ENCODE data around the gene TUBB.

The TUBB gene

DNA sequence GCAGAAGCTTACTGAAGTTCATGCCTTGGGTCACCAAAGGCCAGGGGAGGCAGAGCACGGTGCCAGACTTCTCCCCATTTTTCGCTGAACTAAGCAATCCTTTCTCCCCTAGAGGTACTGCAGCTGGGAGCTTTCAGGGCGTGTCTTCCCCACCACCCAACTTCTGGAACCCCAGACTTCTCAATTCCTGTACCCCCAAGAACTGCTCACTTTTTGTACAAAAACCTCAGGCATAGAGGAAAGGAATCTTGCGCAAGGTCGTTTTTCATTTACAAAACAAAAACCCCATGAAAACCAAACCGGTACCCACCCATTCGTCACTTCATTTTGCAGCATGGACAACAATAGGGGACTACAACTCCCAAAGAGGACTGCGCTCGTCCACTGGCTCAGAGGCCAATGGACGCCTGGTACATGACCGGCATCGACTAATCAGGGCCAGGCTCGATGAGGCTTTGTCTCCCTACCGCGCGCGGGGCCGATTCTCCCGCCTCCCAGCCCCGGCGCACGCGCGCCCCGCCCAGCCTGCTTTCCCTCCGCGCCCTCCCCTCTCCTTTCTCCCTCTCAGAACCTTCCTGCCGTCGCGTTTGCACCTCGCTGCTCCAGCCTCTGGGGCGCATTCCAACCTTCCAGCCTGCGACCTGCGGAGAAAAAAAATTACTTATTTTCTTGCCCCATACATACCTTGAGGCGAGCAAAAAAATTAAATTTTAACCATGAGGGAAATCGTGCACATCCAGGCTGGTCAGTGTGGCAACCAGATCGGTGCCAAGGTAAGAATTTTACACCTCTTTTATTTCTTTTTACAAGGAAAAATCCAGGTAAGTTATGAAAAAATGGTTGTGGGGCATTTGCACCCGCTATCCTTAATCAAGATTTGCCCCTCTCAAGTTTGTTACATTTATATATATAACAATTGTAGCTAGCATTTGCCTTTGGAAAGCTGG is at the start of gene TUBB:
Gene TUBB (plus strand): TSS at position 562 of the 947 bp plus-strand sequence. CDS start 155 bp downstream, at position 717.
- peak; percentile 91 for DNase-seq (ENCODE audit: low read depth)

DNA sequence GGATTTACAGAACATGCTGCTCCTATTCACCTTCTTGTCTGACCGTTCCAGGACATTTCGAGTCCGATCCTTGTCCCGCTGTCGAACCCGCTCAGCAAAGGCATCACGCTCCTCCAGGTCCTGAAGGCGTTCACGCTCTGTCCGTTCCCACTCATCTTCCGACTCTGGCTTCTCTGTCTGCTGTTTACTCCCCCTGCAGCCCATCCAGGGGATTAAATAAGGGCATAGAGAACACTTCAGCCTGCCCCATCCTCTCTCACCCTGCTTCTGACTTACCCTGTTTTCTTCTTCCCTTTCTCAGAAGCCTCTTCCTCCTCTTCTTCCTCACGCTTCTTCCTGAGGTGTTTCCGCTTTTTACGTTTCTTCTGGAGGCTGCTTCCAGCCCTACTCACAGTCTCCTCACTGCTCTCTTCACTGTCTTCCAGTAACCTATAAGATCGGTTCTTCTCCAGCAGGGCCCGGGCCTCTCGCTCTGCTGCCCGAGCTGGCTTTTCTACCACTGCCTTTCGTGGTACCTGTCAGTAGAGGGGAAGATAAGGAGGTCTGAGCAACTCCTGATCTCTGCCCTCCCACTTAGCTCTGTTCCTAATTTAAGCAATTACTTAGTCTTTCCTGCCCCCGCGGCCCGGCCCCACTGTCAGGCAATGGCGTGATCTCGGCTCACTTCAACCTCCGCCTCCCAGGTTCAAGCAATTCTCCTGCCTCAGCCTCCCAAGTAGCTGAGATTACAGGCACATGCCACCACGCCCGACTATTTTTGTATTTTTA is 49.2 kb upstream of the TUBB start:
- no peak for DNase-seq (ENCODE audit: low read depth)

DNA sequence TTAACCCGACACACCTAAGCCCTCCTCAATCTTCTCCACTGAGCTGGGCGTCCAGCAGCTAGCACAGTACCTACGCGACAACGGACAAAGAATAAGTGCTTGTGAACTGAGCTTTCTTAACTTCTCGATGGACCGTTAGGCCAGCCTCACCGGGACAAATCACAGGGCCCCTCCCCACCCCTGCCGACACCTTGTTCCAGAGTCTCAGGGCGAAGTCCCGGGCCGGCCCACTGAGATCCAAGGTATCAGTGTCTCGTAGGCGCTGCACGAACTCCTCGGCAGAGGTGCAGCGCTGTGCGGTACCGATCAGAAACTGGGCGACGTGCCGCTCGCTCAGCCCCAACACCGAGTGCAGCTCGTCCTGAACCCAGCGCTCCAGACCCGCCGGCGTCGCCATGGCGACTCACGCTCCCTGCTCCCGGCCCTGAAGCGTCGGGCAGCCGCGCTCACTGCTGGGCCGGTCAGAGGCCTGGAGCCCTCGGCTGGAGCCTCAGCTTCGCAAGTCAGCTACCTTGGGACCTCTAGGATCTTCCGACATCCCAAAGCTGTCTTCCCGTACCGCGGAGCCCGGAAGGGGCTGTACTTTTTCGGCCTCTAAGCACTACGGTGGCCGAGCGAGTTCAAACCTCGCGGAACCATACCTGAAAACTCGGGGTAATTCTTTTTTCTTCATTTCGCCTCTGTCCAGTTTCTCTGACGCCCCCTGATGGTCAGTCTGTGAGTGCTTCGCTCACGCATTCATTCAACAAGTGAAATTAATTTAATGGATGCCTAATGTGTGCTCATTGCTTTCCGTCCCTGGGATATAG is 47.5 kb upstream of the TUBB start, which contains the start of gene DHX16:
Gene DHX16 (minus strand): TSS at position 562 of the 809 bp plus-strand sequence. CDS start 165 bp downstream, at position 397.
- DNase-seq (ENCODE audit: low read depth), result peak; percentile 97

DNA sequence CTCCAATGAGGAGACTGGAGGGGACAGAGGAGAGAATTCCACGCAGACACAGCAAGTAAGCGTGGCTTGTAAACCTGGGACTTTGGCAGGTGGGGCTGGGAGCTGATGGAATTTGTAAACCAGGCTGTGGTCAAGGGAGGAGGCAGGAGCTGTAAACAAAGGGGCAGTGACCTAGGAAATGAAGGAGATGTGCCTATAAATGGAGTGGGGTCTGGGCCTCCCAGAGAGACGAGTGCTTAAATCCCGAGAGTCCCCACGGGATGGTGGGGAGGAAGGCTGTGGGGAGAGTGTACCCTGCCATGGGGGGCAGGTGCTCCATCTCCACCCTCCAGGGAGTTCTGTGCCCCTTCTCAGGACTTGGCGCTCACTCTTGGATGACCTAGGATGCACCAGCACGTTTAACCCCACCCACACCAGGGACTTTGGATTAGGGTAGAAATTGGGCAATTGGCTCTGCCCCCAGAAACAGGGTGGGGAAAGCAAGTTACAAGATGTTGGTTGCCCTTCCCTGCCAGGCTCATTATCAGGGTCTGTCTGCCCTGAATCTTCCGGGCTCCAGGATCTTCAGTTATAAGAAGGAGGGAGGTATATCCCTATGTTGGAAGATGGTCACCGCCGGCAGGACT is 43.4 kb upstream of the TUBB start:
- DNase-seq (ENCODE audit: low read depth), result no peak

DNA sequence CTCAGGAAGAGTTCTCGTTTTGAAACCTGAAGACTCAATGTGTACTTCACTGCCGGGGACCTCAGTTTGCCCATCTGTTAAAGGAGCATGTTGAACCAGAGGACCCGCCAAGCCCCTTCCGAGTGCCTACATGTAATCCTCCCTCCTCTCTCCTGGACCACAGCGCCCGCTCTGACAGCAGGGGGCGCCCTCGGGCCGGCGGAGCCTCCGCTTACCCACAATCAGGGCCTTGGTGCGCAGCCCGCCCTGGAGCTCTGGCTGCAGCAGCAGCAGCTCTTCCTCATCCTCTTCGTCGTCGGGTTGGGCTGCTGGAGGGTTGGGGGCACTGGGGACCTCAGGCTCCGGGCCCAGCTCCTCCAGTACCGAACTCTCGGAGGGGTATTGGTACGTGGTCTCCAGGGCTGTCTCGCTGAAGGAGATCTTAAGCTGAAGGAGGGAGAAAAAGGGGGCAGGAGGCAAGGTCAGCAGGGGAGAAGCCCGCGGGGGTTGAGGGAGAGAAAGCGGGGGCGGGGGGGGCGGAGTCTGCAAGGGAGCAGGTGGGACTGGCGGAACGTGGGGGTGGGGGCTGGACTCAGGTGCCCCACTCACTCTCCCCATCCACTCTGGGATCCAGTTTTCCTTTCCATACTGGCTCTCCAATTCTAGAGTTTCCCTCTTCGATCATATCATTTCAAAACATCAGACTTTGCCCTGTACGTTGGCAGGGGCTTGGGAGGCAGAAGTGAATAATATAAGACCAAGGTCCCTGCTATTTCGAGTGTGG is 41.0 kb upstream of the TUBB start:
- DNase-seq (ENCODE audit: low read depth), result no peak

DNA sequence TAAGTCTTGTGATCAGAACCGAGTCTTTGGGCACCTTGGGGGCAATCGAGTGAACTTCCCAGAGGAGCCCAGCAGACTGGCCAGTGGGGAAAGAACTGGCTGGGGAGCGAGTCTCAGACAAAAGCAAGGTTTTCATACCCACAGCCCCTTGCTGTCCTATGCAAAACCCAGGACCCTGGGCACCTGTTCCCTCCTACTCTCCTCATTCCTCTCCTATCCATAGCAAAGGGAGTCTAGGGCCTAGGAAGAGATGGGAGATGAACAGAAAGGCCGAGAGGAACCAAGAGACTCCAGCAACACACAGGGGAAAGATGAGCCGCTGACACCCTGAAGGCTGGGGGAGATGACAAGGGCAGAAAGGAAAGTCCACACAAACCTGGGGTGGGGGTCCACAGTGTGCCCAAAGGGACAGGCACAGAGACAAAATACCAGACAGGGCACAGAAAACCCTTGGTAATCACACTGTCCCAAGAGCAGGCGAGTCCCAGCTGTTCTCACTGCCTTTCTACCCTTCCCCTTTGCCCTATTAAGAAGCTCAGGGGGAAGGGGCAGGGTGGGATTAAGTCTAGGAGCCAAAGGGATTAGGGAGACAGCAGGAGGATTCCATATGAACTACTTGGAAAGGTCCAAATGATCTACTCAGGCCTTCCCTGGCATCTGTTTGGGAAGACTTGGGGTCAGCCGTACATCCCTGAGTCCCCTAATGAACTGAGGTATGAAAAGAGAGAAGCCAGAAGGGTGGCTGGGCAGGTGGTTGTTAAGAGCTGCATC is 40.2 kb upstream of the TUBB start:
- no peak for DNase-seq (ENCODE audit: low read depth)

DNA sequence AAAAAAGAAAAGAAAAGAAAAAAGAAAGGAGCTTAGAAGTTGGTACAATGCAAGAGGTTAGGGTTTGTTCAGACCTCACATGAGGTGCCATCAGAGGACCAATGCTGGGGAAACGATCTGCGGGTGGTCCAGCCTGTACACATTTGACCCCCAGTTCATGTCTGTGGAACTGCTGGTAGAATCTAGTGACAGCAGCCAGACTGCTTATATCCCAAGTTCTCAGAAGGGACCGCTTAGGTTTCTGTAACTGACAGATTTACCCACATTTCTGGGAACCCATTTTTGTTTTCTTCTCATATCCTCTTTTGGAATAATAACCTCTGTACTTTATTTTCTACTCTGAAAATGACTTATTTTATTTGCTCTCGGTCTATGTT is 38.4 kb upstream of the TUBB start:
- DNase-seq (ENCODE audit: low read depth), result no peak

DNA sequence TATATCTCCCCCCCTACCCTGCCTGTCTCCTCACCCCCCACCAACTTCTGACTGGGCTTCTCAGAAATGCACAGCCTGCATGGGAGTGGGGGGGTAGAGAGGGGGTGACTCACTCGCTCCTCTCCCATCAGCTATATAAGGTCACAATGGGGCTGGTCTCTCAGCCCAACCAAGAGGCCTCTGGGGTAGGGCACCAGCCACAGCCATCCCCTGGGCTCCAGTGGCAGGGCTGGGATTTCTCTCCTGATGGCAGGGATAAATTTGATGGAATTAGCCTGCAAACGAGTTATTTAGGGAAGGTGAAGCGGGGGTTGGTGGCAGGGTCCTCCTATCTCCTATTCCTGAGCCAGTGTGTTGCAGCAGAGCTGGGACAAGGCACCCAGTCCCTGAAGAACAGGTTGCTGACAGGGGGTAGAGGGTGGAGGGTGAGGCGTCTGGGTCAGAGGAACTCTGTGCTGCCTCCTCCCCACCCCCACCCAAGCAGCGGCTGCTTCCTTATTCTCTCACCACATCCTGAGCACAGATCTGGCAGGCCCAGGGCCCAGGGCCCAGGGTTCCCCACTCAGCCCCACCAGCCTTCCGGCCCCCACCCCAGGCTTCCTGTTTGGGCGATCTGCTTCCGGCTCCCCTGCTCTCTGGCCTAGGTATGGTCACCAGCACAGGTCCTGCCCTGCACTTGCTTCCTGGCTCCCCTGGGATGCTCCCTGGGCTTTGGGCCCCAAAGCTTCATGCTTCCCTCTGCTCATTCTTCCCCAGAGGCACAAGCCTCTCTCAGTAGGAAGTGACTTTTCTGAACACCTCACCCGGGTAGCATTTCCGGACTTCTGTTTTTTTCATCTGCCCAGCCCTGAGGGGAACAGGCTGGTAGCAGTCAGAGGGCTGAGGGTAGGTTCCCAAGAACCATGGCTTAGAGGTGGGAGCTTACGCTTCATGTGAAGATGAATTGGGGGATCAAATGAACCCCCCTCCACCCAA is 37.7 kb upstream of the TUBB start:
- DNase-seq (ENCODE audit: low read depth), result peak; percentile 81

DNA sequence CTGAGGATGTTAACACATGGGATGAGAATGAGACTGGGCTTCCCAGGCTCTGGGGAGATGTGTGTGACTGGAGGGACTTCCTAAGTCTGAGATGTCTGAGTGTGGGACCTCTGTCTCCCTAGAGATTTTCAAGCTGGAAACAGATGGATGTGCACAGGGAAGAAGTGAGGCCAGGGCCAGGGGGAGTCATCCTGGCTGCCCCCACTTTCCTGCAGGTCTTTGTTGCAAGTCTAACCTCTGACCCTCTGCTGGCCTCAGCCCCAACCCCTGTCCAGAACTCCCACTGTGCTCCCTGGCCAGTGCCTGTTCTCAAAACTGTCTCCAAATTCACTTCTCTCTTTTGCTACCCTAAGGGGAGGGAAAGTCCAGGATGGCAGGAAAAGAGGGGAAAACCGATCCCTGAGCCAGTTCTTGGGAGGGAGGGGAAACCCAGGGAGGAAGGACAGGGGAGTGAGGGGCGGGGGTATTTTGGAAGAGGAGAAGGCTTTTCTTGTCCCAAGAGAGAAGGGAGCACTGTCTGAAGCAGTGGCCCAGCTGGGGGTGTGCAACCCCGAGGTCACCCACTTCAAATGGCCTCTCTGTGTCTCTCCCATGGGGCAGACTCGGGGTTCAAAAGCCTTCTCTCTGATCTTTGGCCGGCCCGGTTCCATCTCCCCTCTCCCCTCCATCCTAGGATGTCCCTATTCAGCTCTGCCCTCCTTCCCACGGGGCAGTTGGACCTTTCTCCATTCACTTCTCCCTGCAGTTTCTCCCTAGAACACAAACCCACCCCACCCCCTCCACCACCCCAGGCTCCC is 36.8 kb upstream of the TUBB start:
- no peak for DNase-seq (ENCODE audit: low read depth)

DNA sequence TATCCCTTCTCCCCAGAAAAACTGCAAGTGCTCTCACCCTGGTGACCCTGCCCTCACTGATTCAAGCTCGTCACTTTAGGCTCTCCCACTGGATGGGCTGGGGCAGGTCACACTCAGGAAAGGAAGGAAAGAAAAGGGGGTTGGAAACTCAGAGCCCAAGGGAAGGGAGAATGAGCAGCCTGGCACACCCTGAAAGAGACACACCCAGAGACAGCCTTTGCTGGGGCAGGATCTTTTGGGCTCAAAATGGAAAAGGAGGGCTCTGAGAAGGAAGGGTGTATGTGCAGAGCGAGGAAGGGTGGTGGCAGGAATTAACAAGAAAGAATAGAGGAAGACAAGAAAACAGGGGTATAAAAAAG is 36.2 kb upstream of the TUBB start:
- DNase-seq (ENCODE audit: low read depth), result no peak

DNA sequence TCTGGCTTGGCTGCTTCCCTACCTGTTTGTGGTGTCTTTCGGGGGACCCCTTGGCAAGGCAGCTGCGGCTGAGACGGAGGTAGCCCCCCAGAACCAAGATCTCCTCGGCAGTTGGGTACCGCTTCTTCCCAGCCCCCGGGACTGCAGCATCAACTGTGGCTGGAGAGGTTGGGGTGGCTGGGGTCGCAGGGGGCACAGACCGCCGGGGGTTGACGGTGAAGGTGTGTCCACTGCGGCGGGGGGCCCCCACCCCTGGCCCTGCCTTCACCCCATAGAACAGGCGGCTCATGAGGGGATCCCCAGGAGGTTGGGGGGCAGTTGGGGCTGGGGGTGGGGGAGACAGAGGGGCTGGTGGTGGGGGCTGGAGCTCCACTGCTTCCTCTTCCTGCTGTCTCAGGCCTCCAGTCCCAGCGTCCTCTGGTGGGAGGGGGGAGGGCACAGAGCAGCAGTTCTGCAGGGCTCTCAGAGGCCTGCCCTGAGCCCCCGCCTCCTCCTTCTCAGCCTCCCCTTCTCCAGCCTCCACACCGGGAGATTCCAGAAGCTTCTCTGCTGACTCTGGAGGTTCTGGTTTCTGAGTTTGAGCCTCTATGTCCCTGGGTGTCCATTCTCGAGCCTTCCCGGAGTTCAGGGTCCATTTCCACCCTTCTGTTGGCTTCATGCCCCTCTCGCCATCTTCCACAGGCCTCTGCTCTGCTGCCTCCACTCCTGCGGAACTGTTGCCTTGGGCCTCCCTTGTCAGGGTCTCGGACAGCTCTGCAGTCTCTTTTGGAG is 35.6 kb upstream of the TUBB start:
- no peak for DNase-seq (ENCODE audit: low read depth)

DNA sequence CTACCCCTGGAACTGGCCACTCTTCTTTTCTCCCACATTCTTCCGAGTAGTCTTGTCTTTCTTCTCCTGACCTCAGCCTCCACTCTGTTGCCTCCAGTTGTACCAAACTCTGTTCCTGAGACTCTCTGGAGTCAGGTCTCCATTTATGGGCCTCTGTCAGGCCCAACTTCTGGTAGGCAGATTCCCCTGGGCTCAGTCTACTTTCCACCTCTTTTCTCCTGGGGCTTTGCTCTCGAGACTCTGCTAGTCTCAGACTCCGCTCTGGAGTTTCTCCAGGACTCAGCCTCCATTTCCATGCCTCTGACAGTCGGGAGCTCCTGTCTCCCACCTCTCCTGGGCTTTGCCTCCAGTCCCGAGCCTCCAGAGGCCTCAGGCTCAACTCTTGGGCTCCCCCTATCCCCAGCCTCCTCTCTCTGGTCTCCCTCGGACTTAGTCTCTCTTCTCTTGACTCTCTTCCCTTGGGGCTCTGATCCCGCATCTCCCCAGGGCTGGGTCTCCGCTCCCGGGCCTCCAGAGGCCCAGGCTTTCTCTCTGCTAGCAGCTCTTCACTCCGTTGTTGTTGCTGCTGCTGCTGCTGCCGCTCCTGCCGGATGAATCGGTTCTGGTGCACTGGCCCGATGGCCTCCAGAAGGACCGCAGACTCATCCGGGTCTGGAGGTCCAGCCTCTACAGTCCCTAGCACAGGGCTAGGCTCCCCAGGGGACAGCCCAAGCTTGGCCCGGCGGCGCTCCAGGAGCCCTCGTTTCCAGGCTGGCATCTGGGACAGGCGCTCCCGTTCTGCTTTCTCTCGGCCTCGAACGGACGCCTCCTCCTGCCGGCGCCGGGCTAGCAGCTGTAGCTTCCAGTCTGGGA is 34.8 kb upstream of the TUBB start:
- no peak for DNase-seq (ENCODE audit: low read depth)

DNA sequence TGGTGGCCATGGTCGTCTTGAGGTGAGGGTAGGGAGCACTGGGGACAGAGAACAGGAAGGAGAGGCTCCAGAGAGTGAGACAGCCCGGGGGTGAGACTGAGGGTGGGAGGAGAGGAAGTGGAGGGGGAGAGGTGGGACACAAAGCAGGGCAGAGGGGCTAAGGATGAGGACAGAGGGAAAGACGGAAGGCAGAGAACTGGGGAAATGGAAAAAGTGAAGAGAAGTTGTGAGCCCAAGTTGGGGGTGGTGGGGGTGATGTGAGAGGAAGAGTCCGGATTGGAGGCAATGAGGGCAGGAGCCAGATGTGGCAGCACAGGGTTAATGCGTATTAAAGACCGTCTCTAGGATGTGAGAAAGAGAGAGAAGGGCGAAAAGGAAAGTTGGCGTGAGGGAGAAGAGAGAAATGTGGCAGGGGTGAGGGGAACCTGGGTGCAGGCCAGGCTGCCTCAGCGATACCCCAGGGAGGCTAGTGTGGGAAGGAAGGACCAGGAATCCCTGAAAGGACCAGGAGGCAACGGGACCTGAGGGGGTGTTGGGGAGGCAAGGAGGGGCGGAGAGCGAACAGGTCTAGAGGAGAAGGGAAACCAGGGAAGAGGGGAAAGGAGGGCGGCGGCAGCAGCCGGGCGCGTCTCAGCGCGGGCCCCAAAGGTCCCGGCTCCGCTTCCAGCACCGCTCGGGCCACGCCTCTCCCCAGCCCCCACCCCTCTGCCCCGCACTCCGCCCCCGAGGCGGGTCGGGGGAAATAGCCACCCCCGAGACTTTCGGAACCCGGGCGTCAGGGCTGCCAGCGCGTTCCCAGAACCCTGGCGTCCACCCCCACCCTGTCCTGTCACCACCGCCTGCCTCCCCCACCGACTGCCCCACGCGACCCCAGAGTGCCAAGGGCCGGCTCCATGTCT is 33.9 kb upstream of the TUBB start, which contains the start of gene PPP1R18:
Gene PPP1R18 (minus strand): TSS at position 637 of the 899 bp plus-strand sequence. CDS start 627 bp downstream, at position 10.
- DNase-seq (ENCODE audit: low read depth), result no peak

DNA sequence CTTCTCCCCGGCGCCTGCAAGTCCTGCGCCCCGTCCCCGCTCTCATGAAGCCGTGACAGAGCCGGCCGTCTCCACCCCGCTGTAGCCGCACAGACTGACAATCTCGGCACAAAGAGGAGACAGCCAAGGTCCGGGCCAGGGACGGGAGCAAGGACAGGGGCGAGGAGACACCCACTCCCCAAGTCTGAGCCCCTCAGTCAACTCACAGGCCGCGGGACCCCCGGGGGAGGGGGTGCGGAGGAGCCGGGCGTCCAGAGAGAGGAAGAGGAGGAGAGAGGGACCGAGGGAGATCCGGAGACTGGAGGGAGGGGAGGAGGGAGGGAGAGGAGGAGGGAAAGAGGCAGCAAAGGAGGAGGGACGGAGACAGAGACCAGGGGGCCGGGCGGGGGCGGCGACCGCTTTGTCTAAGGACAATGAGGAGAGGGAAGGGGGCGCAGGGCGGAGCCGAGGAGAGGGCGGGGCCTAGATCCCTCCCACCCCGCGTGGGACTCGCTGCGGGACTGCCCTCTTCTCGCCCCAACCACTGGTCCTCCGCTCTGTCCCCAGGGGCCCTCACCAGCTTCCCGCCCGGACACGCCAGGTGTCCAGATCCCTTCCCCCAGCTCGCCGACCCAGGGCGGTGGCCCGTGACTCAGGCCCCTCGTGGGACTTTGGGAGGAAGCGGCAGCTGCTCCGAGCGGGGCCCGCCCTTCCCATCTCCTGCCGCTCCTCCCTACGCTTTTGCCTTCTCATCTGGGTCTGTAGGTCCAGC is 33.1 kb upstream of the TUBB start:
- DNase-seq (ENCODE audit: low read depth), result peak; percentile 95
